OCI-LY7 (cell line): Measurements from ENCODE around the gene PRKN. TPM values are rescaled to one million over a fixed set of nuclear protein-coding genes. Genes with fewer than 3 reads are reported as not detected.

ENCODE experiments used
- BruUV-seq: library from RNA; stranded (reverse); fragments of 400-500 nt; replicated peaks from 2 replicates; lab custom pipeline; 2021; lab: Mats Ljungman, UMichigan
- CTCF ChIA-PET: fragments of 300-600 bp; sonication (Branson Sonifier 250); formaldehyde crosslinking; loops from one replicate; lab custom pipeline; 2022; ENCODE audit warnings: antibody characterized with exemption; ENCODE audit not compliant: unreplicated experiment; lab: Charles Lee
- POLR2A ChIA-PET: fragments of 300-600 bp; sonication (Branson Sonifier 250); formaldehyde crosslinking; loops from one replicate; lab custom pipeline; 2022; ENCODE audit warnings: antibody characterized with exemption; lab: Charles Lee
- DNase-seq: peaks from one replicate; pipeline ENCODE4 v3.0.0-alpha.2; 2015; ENCODE audit warnings: low spot score
- H2AFZ ChIP-seq: fragments of 200-600 bp; sonication (generic), shearing (Covaris generic); 2 replicates; pipeline ENCODE4 v1.6.1; 2014; ENCODE audit warnings: mild to moderate bottlenecking, antibody characterized with exemption, low read length, moderate library complexity
- H3K27ac ChIP-seq: fragments of 200-600 bp; sonication (generic); 2 replicates; pipeline ENCODE4 v1.5.1; 2014; ENCODE audit warnings: mixed run types, low read depth, mild to moderate bottlenecking, moderate library complexity, low read length, inconsistent platforms; ENCODE audit not compliant: poor library complexity, severe bottlenecking
- H3K36me3 ChIP-seq: fragments of 200-600 bp; sonication (generic); 2 replicates; pipeline ENCODE4 v1.6.1; 2014; ENCODE audit warnings: mild to moderate bottlenecking, antibody characterized with exemption, low read length, moderate library complexity, mixed read lengths; ENCODE audit not compliant: insufficient read depth
- H3K4me1 ChIP-seq: fragments of 200-600 bp; sonication (generic); 2 replicates; pipeline ENCODE4 v1.5.1; 2014; ENCODE audit warnings: mild to moderate bottlenecking, low read length; ENCODE audit not compliant: insufficient read depth, poor library complexity, severe bottlenecking
- H3K4me2 ChIP-seq: fragments of 200-600 bp; sonication (generic); 2 replicates; pipeline ENCODE4 v1.6.1; 2014; ENCODE audit warnings: mild to moderate bottlenecking, low read length
- H3K4me3 ChIP-seq: fragments of 200-600 bp; sonication (generic); 2 replicates; pipeline ENCODE4 v1.5.1; 2014; ENCODE audit warnings: mild to moderate bottlenecking, low read depth, low read length; ENCODE audit not compliant: poor library complexity, severe bottlenecking
- H3K79me2 ChIP-seq: fragments of 200-600 bp; sonication (generic); 2 replicates; pipeline ENCODE4 v1.6.1; 2016; ENCODE audit warnings: low read depth, mild to moderate bottlenecking, low read length, moderate library complexity, mixed read lengths; ENCODE audit not compliant: insufficient read depth
- H3K9me2 ChIP-seq: fragments of 200-600 bp; sonication (generic); 2 replicates; pipeline ENCODE4 v1.6.1; 2016; ENCODE audit warnings: mild to moderate bottlenecking, low read length, mixed read lengths; ENCODE audit not compliant: insufficient read depth
- H3K9me3 ChIP-seq: fragments of 200-600 bp; sonication (generic); 2 replicates; pipeline ENCODE4 v1.6.1; 2014; ENCODE audit warnings: mild to moderate bottlenecking, mixed run types, low read length, mixed read lengths
- H4K20me1 ChIP-seq: fragments of 200-600 bp; sonication (generic); 2 replicates; pipeline ENCODE4 v1.6.1; 2014; ENCODE audit warnings: mild to moderate bottlenecking, antibody characterized with exemption, low read length, moderate library complexity, mixed read lengths; ENCODE audit not compliant: insufficient read depth
- EZH2phosphoT487 ChIP-seq: fragments of 200-600 bp; sonication (generic); IDR thresholded peaks from 2 replicates; pipeline ENCODE4 v1.6.1; 2018; ENCODE audit warnings: low read depth, borderline replicate concordance, mild to moderate bottlenecking, mixed run types, antibody characterized with exemption, low read length, moderate library complexity, mixed read lengths
- intact Hi-C: fragments of 100-400 bp; cut with micrococcal nuclease; formaldehyde crosslinking; loops from one replicate; pipeline ENCODE4 v1.10.0; 2022; ENCODE audit not compliant: unreplicated experiment
- total RNA-seq, 2 experiments: library from RNA; depleted of rRNA in 1 of 2; stranded (reverse); fragments of >200 nt in 1 of 2; shearing (Covaris generic) in 1 of 2; gene quantifications; 2 replicates each; pipeline ENCODE4 v1.2.3, GENCODE V29; 2014 to 2022
- TF ChIP-seq, protein P1 (sequence below): fragments of 200-600 bp; sonication (generic); conservative IDR thresholded peaks from 2 replicates; pipeline ENCODE4 v1.5.1; 2014; ENCODE audit warnings: mild to moderate bottlenecking, antibody characterized with exemption, low read length, moderate library complexity, mixed read lengths

Gene PRKN
- total RNA-seq, 2 experiments from 2014 or later: 1.3 to 2.0 TPM

DNA sequence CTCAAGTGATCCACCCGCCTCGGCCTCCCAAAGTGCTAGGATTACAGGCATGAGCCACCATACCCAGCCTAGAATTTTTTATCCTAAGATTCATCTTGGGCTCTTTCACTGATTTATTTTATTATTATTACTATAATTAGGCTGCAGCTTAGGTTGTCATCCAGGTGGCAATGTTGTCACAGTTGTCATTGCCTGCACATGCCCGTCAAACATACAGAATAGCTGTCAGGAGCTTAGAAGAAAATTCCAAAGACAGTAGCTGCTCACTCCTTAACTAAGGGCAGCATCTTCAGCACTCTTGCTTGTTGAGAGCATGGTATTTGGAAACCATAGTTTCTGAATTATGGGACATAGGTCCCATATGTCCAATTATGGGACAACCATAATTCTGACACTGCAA is 1118.8 kb downstream of the PRKN start:
- H3K9me3 ChIP-seq: no peaks in the 10 kb centered on the region
- no peaks in the 10 kb centered on the region for H3K9me2 ChIP-seq
- no peak overlapping the region for H3K4me2 ChIP-seq
- no peaks in the 10 kb centered on the region for H4K20me1 ChIP-seq
- H3K36me3 ChIP-seq: no peaks in the 10 kb centered on the region
- no peak overlapping the region for H2AFZ ChIP-seq
- no TSS peak for BruUV-seq
- no peaks in the 10 kb centered on the region for H3K79me2 ChIP-seq
- POLR2A ChIA-PET: no interaction called here
- no peaks in the 10 kb centered on the region for H3K4me1 ChIP-seq
- no peak for DNase-seq
- intact Hi-C loops: no loop called here
- TF ChIP-seq, protein P1, sequence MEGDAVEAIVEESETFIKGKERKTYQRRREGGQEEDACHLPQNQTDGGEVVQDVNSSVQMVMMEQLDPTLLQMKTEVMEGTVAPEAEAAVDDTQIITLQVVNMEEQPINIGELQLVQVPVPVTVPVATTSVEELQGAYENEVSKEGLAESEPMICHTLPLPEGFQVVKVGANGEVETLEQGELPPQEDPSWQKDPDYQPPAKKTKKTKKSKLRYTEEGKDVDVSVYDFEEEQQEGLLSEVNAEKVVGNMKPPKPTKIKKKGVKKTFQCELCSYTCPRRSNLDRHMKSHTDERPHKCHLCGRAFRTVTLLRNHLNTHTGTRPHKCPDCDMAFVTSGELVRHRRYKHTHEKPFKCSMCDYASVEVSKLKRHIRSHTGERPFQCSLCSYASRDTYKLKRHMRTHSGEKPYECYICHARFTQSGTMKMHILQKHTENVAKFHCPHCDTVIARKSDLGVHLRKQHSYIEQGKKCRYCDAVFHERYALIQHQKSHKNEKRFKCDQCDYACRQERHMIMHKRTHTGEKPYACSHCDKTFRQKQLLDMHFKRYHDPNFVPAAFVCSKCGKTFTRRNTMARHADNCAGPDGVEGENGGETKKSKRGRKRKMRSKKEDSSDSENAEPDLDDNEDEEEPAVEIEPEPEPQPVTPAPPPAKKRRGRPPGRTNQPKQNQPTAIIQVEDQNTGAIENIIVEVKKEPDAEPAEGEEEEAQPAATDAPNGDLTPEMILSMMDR: no peak
- no peak for TF ChIP-seq EZH2phosphoT487
- CTCF ChIA-PET: no interaction called here
- no peak overlapping the region for H3K27ac ChIP-seq
- no peak overlapping the region for H3K4me3 ChIP-seq

DNA sequence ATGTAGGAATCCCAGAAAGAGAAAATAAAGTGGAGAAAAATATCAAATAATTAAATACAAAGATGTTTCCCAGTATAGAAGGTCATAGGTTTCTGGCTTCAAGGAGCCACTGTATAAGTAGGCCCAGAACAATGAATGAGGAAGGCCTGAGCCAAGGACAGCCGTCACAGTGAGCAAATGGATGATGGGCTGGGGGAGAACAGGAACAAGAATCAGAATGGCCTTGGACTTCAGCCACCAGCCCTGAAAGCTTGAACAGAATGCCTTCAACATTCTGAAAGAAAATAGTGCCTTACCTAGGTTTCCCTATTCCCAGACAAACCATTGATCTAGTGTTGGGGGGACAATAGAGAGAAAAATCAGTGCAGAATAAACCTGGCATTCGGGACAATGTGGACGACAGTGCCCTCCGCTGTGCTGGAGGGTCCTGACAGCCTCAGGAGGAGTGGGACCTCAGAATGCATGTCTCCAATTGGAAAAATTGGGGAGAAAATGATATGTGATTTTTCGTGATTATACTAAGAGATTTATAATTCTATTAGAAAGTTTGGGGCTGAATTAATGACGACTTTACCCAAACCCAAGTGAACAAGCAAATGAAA is 1119.8 kb downstream of the PRKN start:
- ChIA-PET POLR2A (no interaction called here), CTCF (no interaction called here)
- no peak for DNase-seq
- TF ChIP-seq, protein P1: no peak
- TF ChIP-seq EZH2phosphoT487: no peak
- H3K9me2 ChIP-seq: no peaks in the 10 kb centered on the region
- no peaks in the 10 kb centered on the region for H3K9me3 ChIP-seq
- intact Hi-C loops: no loop called here
- no peak overlapping the region for H3K4me2 ChIP-seq
- no peaks in the 10 kb centered on the region for H4K20me1 ChIP-seq
- H2AFZ ChIP-seq: no peak overlapping the region
- no peak overlapping the region for H3K27ac ChIP-seq
- H3K36me3 ChIP-seq: no peaks in the 10 kb centered on the region
- H3K79me2 ChIP-seq: no peaks in the 10 kb centered on the region
- BruUV-seq: no TSS peak
- no peak overlapping the region for H3K4me3 ChIP-seq
- no peaks in the 10 kb centered on the region for H3K4me1 ChIP-seq

DNA sequence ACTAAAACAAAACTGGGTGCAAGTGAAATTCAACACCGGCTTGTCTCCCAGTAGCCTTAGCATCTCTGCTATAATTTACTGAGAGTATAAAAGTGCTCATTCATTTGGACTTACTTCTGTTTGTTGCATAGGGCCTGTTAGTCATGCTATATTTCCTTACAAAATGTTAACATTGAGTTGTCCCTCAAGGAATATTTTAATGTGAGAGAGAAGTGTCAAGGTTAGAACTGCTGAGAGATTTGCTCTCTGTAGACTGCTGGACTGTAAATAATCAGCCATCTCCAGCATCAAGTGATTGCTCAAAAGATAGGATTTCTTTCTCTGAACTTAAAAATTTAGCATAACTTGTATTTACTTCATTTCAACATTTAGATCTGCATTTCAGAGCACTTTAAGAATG is 1125.2 kb downstream of the PRKN start:
- TF ChIP-seq EZH2phosphoT487: no peak
- TF ChIP-seq, protein P1: no peak
- no peak overlapping the region for H2AFZ ChIP-seq
- POLR2A ChIA-PET: no interaction called here
- no peak overlapping the region for H3K4me2 ChIP-seq
- no TSS peak for BruUV-seq
- H3K4me3 ChIP-seq: no peak overlapping the region
- H3K79me2 ChIP-seq: no peaks in the 10 kb centered on the region
- no peaks in the 10 kb centered on the region for H3K36me3 ChIP-seq
- no peak for DNase-seq
- H3K9me2 ChIP-seq: no peaks in the 10 kb centered on the region
- no peaks in the 10 kb centered on the region for H3K4me1 ChIP-seq
- CTCF ChIA-PET: no interaction called here
- intact Hi-C loops: no loop called here
- H3K9me3 ChIP-seq: no peaks in the 10 kb centered on the region
- H4K20me1 ChIP-seq: no peaks in the 10 kb centered on the region
- no peak overlapping the region for H3K27ac ChIP-seq
